Hepatocyte (in vitro differentiated cells): Measurements from ENCODE around the gene SLC2A13.

Experiments used
- CTCF ChIP-seq: fragments of 200-600 bp; sonication (generic); IDR thresholded peaks from 2 replicates; pipeline ENCODE4 v1.5.1; 2016; ENCODE audit warnings: antibody characterized with exemption, mild to moderate bottlenecking; ENCODE audit not compliant: poor library complexity
- EZH2 ChIP-seq: fragments of 200-600 bp; sonication (generic); IDR thresholded peaks from 2 replicates; pipeline ENCODE4 v1.6.1; 2016; ENCODE audit warnings: antibody characterized with exemption, mild to moderate bottlenecking, borderline replicate concordance
- EZH2phosphoT487 ChIP-seq: fragments of 200-600 bp; sonication (generic); IDR thresholded peaks from one replicate; pipeline ENCODE4 v1.6.1; 2018; ENCODE audit warnings: antibody characterized with exemption, mild to moderate bottlenecking, low read depth, moderate library complexity; ENCODE audit not compliant: unreplicated experiment, severe bottlenecking

GRCh38 chr12:39763071-39763889 lies 342.6 kb downstream of the SLC2A13 start:
- TF ChIP-seq CTCF (no peak), EZH2 (no peak), EZH2phosphoT487 (no peak)
